ENCODE data around the gene MBNL2. TPM values are rescaled to one million over a fixed set of nuclear protein-coding genes. Genes with fewer than 3 reads are reported as not detected.

MBNL2 gene
- total RNA-seq, 1 donor from 2014 or later = 41.0 TPM

DNA sequence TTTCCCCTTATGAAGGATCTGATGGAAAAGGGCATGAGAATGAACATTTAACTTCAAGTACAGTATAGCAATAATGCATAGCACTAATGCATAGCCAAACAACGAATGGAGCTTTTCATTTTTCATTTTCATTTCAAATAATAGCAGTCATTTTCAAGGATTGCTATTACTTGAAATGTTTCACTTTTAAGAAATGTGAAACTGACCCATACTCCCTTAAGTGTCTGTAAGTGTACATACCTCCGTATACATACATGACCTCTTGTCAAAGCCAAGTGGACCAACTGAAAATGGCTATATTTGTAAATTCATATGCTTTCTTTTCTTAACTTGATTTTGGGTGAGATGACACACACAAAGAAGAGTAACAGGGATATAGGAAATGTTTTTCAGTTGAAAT is 215.6 kb downstream of the MBNL2 start:
- no peak for DNase-seq (ENCODE audit: low read depth in 2 of 2)

DNA sequence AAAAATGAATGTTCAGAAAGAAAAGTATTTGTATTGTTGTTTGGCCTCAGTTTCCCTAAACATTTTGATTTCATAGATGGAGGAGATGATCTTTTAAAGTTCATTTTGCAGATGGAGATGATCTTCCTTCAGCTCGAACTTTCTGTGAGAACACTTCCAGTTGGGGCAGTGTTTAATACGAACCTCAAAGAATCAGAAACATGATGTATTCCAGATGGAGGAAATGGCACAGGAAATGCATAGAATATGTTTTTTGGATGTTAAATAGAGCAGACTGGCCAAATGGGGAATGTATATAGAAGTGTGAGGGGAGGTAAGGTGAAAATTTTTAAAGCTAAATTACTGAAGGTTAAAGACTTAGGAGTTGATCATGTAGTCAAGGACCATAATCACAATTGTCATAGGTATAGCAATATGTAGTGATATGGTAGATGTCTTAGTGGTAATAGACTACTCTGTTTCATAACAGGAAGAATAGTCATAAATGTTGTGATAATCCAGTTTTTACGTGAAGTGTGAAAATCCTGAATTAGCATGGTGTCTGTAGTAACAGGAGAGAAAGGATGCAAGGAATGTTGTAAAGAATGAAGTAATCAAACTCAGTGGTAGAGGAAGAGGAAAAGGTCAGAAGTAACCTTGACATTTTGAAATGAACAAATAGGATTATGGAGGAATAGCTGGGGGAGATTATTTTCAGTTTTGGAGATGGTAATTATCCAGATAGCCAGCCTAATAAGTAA is 216.9 kb downstream of the MBNL2 start:
- DNase-seq (ENCODE audit: low read depth in 2 of 2) = no peak

DNA sequence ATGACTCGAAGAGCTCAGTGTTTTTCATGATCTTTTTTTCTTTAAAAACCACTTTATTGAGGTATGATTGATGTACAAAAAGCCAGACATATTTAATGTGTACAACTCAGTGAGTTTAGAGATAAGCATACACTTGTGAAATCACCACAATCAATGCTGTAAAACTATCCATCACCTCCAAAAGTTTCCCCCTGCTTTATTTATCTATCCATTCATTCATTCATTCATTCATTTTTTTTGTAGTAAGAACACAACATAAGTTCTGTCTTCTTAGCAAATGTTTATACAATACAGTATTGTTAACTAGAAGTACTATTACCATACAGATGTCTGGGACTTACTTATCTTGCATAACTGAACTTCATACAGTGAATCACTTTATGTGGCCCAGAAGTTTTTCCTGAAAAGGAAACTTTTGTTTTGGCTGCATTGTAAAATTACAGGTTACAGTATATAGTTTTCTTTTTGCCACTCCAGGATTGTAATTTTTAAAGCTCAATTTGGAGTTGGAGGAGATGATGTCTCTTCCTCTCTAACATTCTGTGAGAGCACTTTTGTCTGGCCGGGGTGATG is 218.6 kb downstream of the MBNL2 start:
- no peak for DNase-seq (ENCODE audit: low read depth in 2 of 2)

DNA sequence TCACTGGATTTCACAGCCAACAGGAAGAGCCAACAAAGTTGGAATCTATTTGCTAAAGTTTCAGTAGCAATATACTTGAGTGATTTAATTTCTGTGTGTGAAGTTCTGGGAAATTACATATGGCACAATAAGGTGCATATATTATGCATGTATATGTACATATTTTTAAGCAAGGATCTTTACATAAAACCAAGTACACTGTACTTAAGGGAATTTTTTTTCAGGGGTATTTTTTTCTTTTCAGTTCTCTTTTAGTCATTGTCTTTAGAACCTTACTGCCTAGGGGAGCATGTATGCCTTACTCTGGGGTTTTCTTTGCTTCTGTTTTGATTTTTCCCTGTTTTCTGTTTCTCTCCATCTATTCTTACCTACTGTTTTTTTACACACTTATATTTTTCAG is 219.2 kb downstream of the MBNL2 start:
- DNase-seq (ENCODE audit: low read depth in 2 of 2) = no peak

Other genes with a start within 250 kb of the MBNL2 start
- not detected in 2 replicates for gene OXGR1, start 227.9 kb upstream of the MBNL2 start, total RNA-seq
- 41.8 and 44.3 TPM in 2 replicates for gene RAP2A, start 211.8 kb downstream of the MBNL2 start, total RNA-seq

All from dermis microvascular lymphatic vessel endothelial cell (primary cell).